GM23338 (cell line): ENCODE data around the gene CCL8.

ENCODE experiments used
- CTCF ChIP-seq, 2 experiments: fragments of 200-600 bp in 1 of 2; sonication (generic) in 1 of 2; conservative IDR thresholded peaks; 2 replicates each; pipeline versions ENCODE4 v1.5.1 to v1.6.1; 2016 to 2017; ENCODE audit warnings: antibody characterized with exemption in 2 of 2, low read depth in 2 of 2, mild to moderate bottlenecking in 2 of 2, moderate library complexity in 1 of 2
- EZH2phosphoT487 ChIP-seq: fragments of 200-600 bp; sonication (generic); IDR thresholded peaks from one replicate; pipeline ENCODE4 v1.8.1; 2018; ENCODE audit warnings: antibody characterized with exemption; ENCODE audit not compliant: unreplicated experiment
- POLR2AphosphoS5 ChIP-seq: IDR thresholded peaks from 2 replicates; pipeline ENCODE4 v1.6.1; 2016; ENCODE audit warnings: antibody characterized with exemption, low read depth
- REST ChIP-seq: IDR thresholded peaks from one replicate; pipeline ENCODE4 v1.6.1; 2018; ENCODE audit warnings: antibody characterized with exemption; ENCODE audit not compliant: unreplicated experiment

- TF ChIP-seq CTCF (conservative IDR thresholded peaks at IDR 0.05; ENCODE audit: low read depth in 2 of 2) (no peak), POLR2AphosphoS5 (no peak), EZH2phosphoT487 (no peak), REST (no peak)
These were observed 13.6 kb upstream of the CCL8 start for GRCh38 chr17:34305606-34306005.
